H1 (cell line): Measurements from ENCODE around the gene NOS1AP. TPM values are rescaled to one million over a fixed set of nuclear protein-coding genes. Genes with fewer than 3 reads are reported as not detected.

ENCODE experiments used
- GABPA ChIP-seq: IDR thresholded peaks from 2 replicates; pipeline ENCODE4 v1.6.1; 2011; ENCODE audit warnings: mild to moderate bottlenecking, low read length, moderate library complexity, borderline replicate concordance; ENCODE audit not compliant: insufficient read depth
- NRF1 ChIP-seq: IDR thresholded peaks from 2 replicates; pipeline ENCODE4 v1.6.1; 2011; ENCODE audit warnings: mild to moderate bottlenecking, low read depth, low read length, improper control_type of control experiment
- polyA plus RNA-seq, 7 experiments: library from polyadenylated mRNA; depleted of rRNA in 3 of 7; stranded (reverse) in 5 of 7; unstranded in 2 of 7; fragments of >200 nt in 5 of 7; fragments of 200-250 nt in 2 of 7; gene quantifications; 1 replicate in 5 of 7; 2 replicates in 1 of 7; 4 replicates in 1 of 7; pipeline versions ENCODE4 v1.2.1 to v1.2.3, GENCODE V29; 2011 to 2013; ENCODE audit warnings: missing spikeins in 2 of 7, mixed read lengths in 2 of 7
- total RNA-seq: library from RNA; stranded (reverse); fragmentation: NEBNext Ultra II Directional; extraction: Animal tissue kit (Norgen Biotek cat#: 25700); gene quantifications from 2 replicates; pipeline ENCODE4 v1.2.1, GENCODE V29; 2021

The NOS1AP gene
- total and polyA plus RNA-seq, 2 of the 8 experiments (the other 6 are each of a cell fraction or from before 2014, with no cell fraction given) = 2.4 to 12.1 TPM

DNA sequence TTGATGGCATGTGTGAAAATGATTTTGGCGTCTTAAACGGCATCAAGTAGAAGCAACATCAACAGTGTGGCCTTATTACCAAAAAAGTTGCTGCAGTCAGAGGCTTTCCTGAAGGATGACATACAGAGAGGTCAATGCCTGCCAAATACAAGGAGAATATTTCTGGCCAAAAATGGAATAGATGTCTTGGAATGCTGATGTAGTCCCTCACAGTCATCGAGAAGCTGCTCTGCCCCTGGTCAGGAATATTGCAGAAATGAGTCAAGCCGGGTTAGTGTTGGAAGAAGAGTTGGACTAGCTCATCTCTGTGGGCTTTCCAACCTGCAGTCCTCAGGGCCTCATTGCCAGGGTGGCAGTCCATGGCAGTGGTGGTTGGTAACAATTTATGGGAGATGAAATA is 42.1 kb downstream of the NOS1AP start (continued):
- no peak for TF ChIP-seq GABPA
- TF ChIP-seq NRF1 = no peak
